Hepatocyte (in vitro differentiated cells): ENCODE results near the gene HAO2. TPM values are rescaled to one million over a fixed set of nuclear protein-coding genes. Genes with fewer than 3 reads are reported as not detected.
A peak's percentile ranks its signal among the peaks of the same experiment; 100 is the strongest.

Experiments
- DNase-seq: peaks from one replicate; pipeline ENCODE4 v3.0.0-alpha.2; 2016; ENCODE audit warnings: low spot score
- H2AFZ ChIP-seq: fragments of 200-600 bp; sonication (generic); 2 replicates; pipeline ENCODE4 v1.6.0; 2016; ENCODE audit warnings: antibody characterized with exemption, mild to moderate bottlenecking
- H3K27ac ChIP-seq: fragments of 200-600 bp; sonication (generic); 2 replicates; pipeline ENCODE4 v1.5.1; 2016; ENCODE audit warnings: mild to moderate bottlenecking
- H3K27me3 ChIP-seq: fragments of 200-600 bp; sonication (generic); 2 replicates; pipeline ENCODE4 v1.6.1; 2016
- H3K36me3 ChIP-seq: fragments of 200-600 bp; sonication (generic); replicated peaks from 2 replicates; pipeline ENCODE4 v1.5.1; 2016; ENCODE audit warnings: low read depth; ENCODE audit not compliant: insufficient read depth
- H3K4me1 ChIP-seq: fragments of 200-600 bp; sonication (generic); 2 replicates; pipeline ENCODE4 v1.5.1; 2016; ENCODE audit warnings: mild to moderate bottlenecking, moderate library complexity; ENCODE audit not compliant: insufficient read depth
- H3K4me2 ChIP-seq: fragments of 200-600 bp; sonication (generic); 2 replicates; pipeline ENCODE4 v1.6.0; 2016
- H3K4me3 ChIP-seq: fragments of 200-600 bp; sonication (generic); 2 replicates; pipeline ENCODE4 v1.5.1; 2016; ENCODE audit warnings: mild to moderate bottlenecking
- H3K79me2 ChIP-seq: fragments of 200-600 bp; sonication (generic); 2 replicates; pipeline ENCODE4 v1.6.0; 2017; ENCODE audit warnings: mild to moderate bottlenecking
- H3K9me2 ChIP-seq: fragments of 200-600 bp; sonication (generic); replicated peaks from 2 replicates; pipeline ENCODE4 v1.6.0; 2017; ENCODE audit warnings: mild to moderate bottlenecking; ENCODE audit not compliant: insufficient read depth
- H3K9me3 ChIP-seq: fragments of 200-600 bp; sonication (generic); 2 replicates; pipeline ENCODE4 v1.5.1; 2016; ENCODE audit warnings: low read depth, mild to moderate bottlenecking
- H4K20me1 ChIP-seq: fragments of 200-600 bp; sonication (generic); 2 replicates; pipeline ENCODE4 v1.6.0; 2016; ENCODE audit warnings: mild to moderate bottlenecking; ENCODE audit not compliant: insufficient read depth, poor library complexity, severe bottlenecking
- CTCF ChIP-seq: fragments of 200-600 bp; sonication (generic); IDR thresholded peaks from 2 replicates; pipeline ENCODE4 v1.5.1; 2016; ENCODE audit warnings: antibody characterized with exemption, mild to moderate bottlenecking; ENCODE audit not compliant: poor library complexity
- EZH2 ChIP-seq: fragments of 200-600 bp; sonication (generic); IDR thresholded peaks from 2 replicates; pipeline ENCODE4 v1.6.1; 2016; ENCODE audit warnings: antibody characterized with exemption, mild to moderate bottlenecking, borderline replicate concordance
- EZH2phosphoT487 ChIP-seq: fragments of 200-600 bp; sonication (generic); IDR thresholded peaks from one replicate; pipeline ENCODE4 v1.6.1; 2018; ENCODE audit warnings: antibody characterized with exemption, mild to moderate bottlenecking, low read depth, moderate library complexity; ENCODE audit not compliant: unreplicated experiment, severe bottlenecking
- WGBS: methylation state at CpG from one replicate; pipeline ENCODE4 v1.1.6; 2016; ENCODE audit warnings: low lambda C conversion rate; ENCODE audit errors: missing lambda C conversion rate; 5-methylcytosine and 5-hydroxymethylcytosine counted together
- polyA plus RNA-seq: library from polyadenylated mRNA; unstranded; fragments of >200 nt; fragmentation: Nextera tagmentation; extraction: Ambion mirVana; gene quantifications from 2 replicates; pipeline ENCODE4 v1.2.1, GENCODE V29; 2016
- total RNA-seq: library from RNA; depleted of rRNA; stranded (reverse); fragments of >200 nt; gene quantifications from 2 replicates; pipeline ENCODE4 v1.2.3, GENCODE V29; 2014

Gene HAO2
- total and polyA plus RNA-seq, 2 experiments from 2014 or later: 14.2 to 16.6 TPM

- Histone ChIP-seq H3K9me2 (no peaks in the 10 kb centered on the region), H3K4me2 (no peak overlapping the region), H4K20me1 (no peaks in the 10 kb centered on the region), H2AFZ (no peak overlapping the region), H3K36me3 (no peaks in the 10 kb centered on the region), H3K9me3 (no peaks in the 10 kb centered on the region), H3K79me2 (no peaks in the 10 kb centered on the region), H3K4me1 (peaks cover 14% of the 10 kb centered on the region), H3K27ac (no peak overlapping the region), H3K27me3 (no peaks in the 10 kb centered on the region), H3K4me3 (no peak overlapping the region)
- DNase-seq: no peak
- no peak for TF ChIP-seq EZH2
- no peak for TF ChIP-seq EZH2phosphoT487
- TF ChIP-seq CTCF: no peak
- WGBS: 93% methylated on average over 5 of the region's 5 CpGs
These were observed 45.2 kb upstream of the HAO2 start for GRCh38 chr1:119323216-119323982.

GRCh38 chr1:119324198-119324597 lies 44.4 kb upstream of the HAO2 start:
- Histone ChIP-seq H3K4me1 (peaks cover 18% of the 10 kb centered on the region), H3K27ac (no peak overlapping the region)
- 75% methylated on average over 1 of the region's 1 CpG for WGBS

GRCh38 chr1:119326251-119326650 lies 42.3 kb upstream of the HAO2 start:
- Histone ChIP-seq H3K79me2 (no peaks in the 10 kb centered on the region), H3K36me3 (no peaks in the 10 kb centered on the region), H3K4me1 (peaks cover 32% of the 10 kb centered on the region), H3K9me3 (no peaks in the 10 kb centered on the region), H3K27me3 (no peaks in the 10 kb centered on the region), H2AFZ (no peak overlapping the region), H4K20me1 (no peaks in the 10 kb centered on the region), H3K4me3 (no peak overlapping the region), H3K9me2 (no peaks in the 10 kb centered on the region), H3K27ac (no peak overlapping the region), H3K4me2 (peak overlapping the region; percentile 94)
- 79% methylated on average over 7 of the region's 7 CpGs for WGBS
- DNase-seq: no peak
- TF ChIP-seq CTCF: no peak
- no peak for TF ChIP-seq EZH2
- TF ChIP-seq EZH2phosphoT487: no peak

More at GRCh38 chr1:119324198-119324597, 44.4 kb upstream of the HAO2 start:
- H2AFZ ChIP-seq: no peak overlapping the region
- TF ChIP-seq EZH2: no peak
- no peak for TF ChIP-seq EZH2phosphoT487
- H3K4me3 ChIP-seq: no peak overlapping the region
- H3K79me2 ChIP-seq: no peaks in the 10 kb centered on the region
- H3K36me3 ChIP-seq: no peaks in the 10 kb centered on the region
- H3K9me3 ChIP-seq: no peaks in the 10 kb centered on the region
- H3K27me3 ChIP-seq: no peaks in the 10 kb centered on the region
- H4K20me1 ChIP-seq: no peaks in the 10 kb centered on the region
- no peak overlapping the region for H3K4me2 ChIP-seq
- no peak for DNase-seq
- H3K9me2 ChIP-seq: no peaks in the 10 kb centered on the region

GRCh38 chr1:119327094-119327449 lies 41.5 kb upstream of the HAO2 start:
- H3K36me3 ChIP-seq: no peaks in the 10 kb centered on the region
- no peaks in the 10 kb centered on the region for H3K27me3 ChIP-seq
- no peaks in the 10 kb centered on the region for H4K20me1 ChIP-seq
- H3K79me2 ChIP-seq: no peaks in the 10 kb centered on the region
- H3K4me3 ChIP-seq: peak overlapping the region; percentile 15
- peaks cover 32% of the 10 kb centered on the region for H3K4me1 ChIP-seq
- DNase-seq: no peak
- H3K9me2 ChIP-seq: no peaks in the 10 kb centered on the region
- peak overlapping the region; percentile 31 for H3K27ac ChIP-seq
- peak overlapping the region; percentile 71 for H2AFZ ChIP-seq
- no peaks in the 10 kb centered on the region for H3K9me3 ChIP-seq
- peak overlapping the region; percentile 94 for H3K4me2 ChIP-seq
- WGBS: 2% methylated on average over 18 of the region's 18 CpGs
- TF ChIP-seq EZH2phosphoT487: no peak
- TF ChIP-seq CTCF: no peak
- TF ChIP-seq EZH2: no peak
